GM18907 (cell line): ENCODE data around the gene SINHCAF.
A peak's percentile ranks its signal among the peaks of the same experiment; 100 is the strongest.
"Not testable (repeated sequence)": the region's sequence is repeated elsewhere in the genome, so short reads cannot be mapped to it uniquely, and the experiment has no call there.

ENCODE experiments used
- ATAC-seq: cut with Tn5 transposase; IDR thresholded peaks from one replicate; pipeline ENCODE4 v1.9.1; 2021; ENCODE audit warnings: mild to moderate bottlenecking, moderate library complexity; ENCODE audit not compliant: unreplicated experiment

SINHCAF gene, protein sequence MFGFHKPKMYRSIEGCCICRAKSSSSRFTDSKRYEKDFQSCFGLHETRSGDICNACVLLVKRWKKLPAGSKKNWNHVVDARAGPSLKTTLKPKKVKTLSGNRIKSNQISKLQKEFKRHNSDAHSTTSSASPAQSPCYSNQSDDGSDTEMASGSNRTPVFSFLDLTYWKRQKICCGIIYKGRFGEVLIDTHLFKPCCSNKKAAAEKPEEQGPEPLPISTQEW

GRCh38 chr12:31325877-31326631 lies at the start of gene SINHCAF:
Gene SINHCAF, minus strand, starts transcription at chr12:31326150. Its CDS starts 27,946 bp downstream, at chr12:31298204.
- ATAC-seq, result peak; percentile 60

GRCh38 chr12:31375422-31375821 lies 49.5 kb upstream of the SINHCAF start:
- ATAC-seq, result not testable (repeated sequence)

DNA sequence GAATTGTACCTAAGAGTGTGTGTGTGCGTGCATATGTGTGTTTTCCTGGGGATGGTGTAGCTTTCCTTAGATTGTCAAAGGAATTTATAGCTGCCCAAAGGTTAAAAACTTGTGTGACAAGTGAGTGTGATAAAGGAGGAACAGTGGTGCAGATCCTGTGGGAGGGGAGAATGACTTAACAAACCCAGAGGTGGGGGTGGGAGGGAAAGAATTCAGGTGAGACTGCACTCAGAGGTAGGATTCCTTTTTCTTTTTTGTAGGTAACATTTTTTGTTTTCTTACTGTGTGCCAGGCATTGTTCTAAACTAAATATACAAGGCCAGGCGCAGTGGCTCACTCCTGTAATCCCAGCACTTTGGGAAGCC lies 45.3 kb upstream of the SINHCAF start:
- no peak for ATAC-seq

DNA sequence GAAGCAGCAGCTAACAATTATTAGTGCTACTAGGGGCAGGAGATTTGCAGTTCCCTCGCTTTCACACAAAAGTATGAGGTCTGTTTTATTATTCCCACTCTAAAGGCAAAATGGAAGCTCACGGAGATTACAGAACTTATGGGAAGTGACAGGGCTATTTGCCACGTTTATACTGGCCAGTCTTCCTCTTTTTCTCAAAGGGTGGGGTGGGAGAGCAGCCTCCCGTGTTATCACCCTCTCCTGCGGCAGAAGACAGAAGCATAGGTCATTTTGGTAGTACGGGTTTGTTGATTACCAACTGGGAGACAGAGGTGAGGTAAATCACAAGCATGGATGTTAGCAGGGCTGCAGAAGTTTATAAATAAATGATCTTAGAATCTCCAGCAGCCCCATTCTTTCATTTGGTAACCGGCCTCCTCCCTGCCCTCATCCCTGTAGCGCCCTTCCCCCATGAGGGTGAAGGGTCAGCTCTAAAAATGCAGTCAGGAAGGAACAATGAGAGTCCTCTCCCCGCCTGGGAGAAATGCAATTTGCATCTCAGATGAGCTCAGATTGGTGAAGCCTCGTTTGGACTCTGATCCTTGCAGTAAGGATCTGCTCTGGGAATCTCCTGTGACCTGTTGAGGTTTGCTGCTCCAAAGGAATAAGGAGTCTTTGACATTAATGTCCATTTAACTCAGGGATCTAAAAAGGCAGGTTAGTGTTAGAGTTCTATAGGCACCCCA lies 44.7 kb upstream of the SINHCAF start:
- no peak for ATAC-seq

DNA sequence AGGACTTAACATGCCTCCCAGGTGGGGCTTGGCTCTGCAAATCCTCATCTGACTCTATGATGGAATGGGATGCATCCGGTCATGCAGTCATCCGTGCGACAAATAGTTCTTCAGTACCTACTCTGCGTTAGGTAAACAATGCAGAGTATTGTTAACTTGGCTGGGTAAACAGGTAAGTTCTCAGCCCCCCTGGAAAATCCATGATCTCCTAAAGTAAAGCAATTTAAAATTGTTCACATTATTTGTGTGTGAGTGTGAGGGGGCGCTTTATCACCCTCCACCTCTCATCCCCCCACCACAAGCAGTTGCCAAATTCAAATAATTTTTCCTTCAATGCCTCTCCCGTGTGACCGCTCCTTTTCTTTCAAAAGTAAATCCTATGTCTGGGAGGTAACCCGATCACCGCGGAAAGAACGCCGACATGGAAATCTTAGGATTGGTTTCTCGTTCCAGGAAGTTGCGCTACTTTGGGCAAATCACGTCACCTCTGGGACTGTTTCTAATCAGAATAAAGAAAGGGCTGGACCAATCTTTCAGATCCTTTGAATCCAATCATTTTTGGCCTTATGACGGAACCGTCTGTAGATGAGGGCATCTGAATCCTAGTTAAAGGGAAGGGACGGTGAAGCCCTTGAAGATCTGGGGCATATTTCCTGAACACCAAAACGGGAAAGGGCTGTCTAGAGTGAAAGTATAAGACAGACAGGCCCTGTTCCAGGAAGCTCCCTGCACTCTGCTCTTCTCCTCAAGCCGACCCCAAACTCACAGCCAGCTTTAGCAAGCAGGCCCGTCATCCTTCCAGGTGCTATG lies 44.0 kb upstream of the SINHCAF start:
- ATAC-seq, result no peak

DNA sequence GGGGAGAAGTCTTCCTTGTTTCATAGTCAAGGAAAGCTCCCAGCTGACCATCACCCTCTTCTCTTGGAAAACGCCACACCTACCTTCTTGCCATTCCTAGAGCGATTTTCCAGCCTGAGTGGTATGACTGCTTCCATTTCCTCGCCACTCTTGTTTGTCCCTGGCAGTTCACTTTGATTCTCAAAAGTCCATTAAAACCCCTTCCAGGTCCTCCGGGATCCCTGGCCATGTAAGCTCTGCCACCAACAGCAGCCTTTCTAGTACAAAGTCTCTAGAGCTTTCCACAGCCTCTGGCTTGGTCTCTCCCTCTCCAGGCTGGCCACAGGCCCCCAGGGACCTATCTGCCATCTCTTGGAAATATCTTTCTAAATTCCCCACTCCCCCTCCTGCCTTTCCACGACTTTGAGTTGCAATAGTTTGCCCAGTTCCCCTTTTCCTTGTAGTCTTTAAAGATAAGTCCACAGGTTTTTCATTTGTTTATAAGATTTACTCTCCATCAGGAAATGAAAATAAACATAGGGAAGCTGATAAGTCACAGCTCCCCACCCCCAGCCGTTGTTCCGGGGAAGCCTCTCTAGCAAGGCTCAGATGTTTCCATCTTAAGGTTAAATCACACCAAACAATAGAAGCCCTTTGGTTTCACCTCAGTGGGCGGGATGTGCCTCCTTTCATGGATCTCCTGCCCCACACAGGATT lies 42.9 kb upstream of the SINHCAF start:
- no peak for ATAC-seq

DNA sequence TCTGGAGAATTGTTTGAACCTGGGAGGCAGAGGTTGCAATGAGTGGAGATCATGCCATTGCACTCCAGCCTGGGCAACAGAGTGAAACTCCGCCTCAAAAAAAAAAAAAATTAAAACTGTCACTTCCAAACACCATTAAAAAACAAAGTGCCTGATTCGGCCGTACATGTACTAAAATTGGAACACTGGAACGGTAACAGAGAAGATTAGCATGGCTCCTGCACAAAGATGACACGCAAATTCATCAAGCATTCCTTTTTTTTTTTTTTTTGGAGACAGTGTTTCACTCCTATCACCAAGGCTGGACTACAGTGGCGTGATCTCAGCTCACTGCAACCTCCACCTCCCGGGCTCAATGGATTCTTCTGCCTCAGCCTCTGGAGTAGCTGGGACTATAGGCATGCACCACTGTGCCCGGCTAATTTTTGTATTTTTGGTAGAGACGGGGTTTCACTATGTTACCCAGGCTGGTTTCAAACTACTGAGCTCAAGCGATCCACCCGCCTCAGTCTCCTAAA lies 40.2 kb upstream of the SINHCAF start:
- no peak for ATAC-seq

GRCh38 chr12:31363831-31364230 lies 37.9 kb upstream of the SINHCAF start:
- no peak for ATAC-seq

GRCh38 chr12:31363416-31363809 lies 37.5 kb upstream of the SINHCAF start:
- peak; percentile 12 for ATAC-seq

GRCh38 chr12:31362759-31363415 lies 36.9 kb upstream of the SINHCAF start:
- peak; percentile 83 for ATAC-seq

DNA sequence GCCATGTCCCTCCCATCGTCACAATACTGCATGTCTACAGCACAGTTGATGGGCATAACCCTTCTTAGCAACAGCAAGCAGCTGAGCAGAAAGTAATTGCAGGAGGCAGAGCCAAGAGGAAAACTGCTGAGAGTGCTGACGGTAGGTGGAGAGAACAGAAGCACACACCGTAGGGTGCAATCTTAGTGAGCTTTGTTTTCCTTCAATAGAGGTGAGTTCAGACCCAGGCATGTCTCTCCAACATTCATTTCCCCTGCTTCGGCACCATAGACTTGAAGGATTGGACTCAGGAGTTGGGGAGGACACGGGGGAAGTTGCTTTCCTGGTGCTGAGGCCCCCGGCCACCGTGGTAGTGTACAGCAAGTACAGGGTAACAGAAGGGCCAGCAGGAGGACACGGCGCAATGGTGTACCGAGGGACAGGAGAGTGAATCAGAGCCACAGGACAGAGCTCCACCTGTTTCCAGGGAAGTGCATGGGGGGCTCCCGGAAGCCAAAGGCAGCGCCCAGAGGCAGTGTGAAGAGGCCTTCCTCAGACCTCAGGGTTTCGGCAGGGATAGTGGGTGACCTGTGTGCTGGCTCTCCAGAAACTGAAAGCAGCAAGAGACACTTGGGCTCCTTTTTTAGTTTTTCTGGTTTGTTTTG lies 36.3 kb upstream of the SINHCAF start:
- peak; percentile 39 for ATAC-seq

GRCh38 chr12:31361730-31362114 lies 35.8 kb upstream of the SINHCAF start:
- no peak for ATAC-seq

DNA sequence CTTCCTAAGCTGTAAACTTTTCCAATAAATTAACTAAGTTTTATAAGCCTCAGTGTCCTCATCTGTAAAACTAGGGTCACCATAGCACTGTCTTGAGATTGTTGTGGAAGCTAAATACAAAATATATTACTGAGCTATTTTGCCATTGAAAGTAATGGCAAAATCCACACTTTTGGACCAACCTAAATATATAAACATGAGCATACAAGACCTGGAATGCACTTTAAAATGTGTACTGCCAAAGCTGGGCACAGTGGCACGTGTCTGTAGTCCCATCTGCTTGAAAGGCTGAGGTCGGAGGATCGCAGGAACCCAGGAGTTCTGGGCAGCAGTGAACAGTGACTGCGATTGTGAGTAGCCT lies 29.8 kb upstream of the SINHCAF start:
- ATAC-seq, result no peak

DNA sequence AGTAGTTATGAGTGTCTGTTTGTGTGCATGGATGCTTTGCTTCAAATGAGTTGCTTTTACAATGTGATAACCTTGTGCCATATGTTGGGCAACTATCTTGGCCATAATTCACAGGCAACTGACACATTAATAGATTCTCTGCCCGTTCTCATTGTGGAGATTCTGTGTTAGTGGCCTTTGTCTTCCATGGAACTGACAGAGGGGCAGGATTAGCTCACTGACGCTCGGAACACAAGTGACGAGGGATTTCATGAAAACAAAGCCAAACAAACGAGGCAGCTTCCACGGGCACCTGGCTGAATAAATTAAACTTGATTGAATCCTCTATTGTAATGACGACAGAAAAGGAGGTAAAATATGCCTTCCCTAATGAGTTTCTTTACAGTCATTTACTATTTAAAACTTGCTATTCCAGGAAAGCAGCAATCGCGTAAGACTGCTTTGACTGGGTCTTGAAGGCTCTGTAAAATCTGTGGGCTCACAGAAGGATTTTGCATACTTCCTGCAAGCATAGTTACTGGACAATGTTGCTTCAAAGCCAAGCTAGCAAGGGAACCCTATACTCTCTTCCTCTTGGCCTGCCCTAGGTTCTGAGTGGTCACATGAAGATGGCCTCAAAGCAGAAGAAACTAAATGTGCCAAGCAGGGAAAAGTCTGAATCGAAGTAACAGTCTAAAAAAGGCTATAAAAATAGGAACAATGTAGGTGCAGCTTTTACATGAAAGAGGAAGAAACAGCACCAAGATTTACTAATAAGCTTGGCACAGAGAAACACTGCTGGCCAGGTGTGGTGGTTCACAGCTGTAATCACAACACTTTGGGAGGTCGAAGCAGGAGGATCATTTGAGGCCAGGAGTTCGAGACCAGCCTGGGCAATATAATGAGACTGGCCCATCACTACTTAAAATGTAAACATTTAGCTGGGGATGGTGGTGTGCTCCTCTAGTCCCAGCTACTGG lies 28.1 kb upstream of the SINHCAF start:
- no peak for ATAC-seq

DNA sequence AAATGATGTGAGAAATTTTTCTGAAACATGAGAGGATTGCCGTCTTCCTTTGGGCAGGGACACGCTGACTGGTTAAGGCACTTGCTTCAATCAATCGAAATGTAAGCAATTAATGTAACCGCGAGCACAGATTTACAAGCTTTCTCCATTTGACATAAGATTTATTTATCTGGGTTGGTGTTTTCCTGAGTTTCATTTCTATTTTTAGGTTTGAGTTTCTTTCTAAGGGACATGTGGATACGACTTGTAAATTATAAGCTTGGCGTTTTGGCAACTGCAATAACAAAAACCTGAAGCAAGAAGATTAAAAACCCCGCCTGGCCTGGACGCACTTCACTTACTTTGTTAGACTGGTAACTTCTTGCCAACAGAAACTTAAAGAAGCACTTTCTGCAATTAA lies 20.3 kb upstream of the SINHCAF start:
- ATAC-seq, result no peak

GRCh38 chr12:31343139-31343538 lies 17.2 kb upstream of the SINHCAF start:
- ATAC-seq, result no peak

DNA sequence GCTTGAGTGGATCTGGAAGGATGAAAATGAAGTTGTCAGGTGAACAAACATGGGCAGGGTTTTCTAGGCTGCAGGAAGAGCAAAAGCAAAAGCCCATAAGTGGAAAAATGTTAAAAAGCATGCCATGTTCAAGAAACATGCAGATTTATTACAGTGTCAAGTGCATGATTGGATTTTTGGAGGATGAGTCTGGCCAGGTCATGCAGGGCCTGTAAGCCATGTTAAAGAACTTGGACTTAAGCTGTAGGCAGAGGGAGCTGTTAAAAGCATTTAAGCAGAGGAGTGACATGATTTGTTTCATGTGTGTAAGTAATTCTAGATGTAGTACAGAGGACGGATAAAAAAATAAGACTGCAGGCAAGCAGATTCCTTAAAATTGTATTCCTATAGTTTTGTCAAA lies 16.3 kb upstream of the SINHCAF start:
- no peak for ATAC-seq
